GM18508 (cell line): ENCODE measurements around the gene GRID1.
A peak's percentile ranks its signal among the peaks of the same experiment; 100 is the strongest.

Experiments
- ATAC-seq: cut with Tn5 transposase; IDR thresholded peaks from one replicate; pipeline ENCODE4 v1.9.1; 2021; ENCODE audit warnings: moderate number of reproducible peaks; ENCODE audit not compliant: insufficient read depth, unreplicated experiment

GRID1 gene

DNA sequence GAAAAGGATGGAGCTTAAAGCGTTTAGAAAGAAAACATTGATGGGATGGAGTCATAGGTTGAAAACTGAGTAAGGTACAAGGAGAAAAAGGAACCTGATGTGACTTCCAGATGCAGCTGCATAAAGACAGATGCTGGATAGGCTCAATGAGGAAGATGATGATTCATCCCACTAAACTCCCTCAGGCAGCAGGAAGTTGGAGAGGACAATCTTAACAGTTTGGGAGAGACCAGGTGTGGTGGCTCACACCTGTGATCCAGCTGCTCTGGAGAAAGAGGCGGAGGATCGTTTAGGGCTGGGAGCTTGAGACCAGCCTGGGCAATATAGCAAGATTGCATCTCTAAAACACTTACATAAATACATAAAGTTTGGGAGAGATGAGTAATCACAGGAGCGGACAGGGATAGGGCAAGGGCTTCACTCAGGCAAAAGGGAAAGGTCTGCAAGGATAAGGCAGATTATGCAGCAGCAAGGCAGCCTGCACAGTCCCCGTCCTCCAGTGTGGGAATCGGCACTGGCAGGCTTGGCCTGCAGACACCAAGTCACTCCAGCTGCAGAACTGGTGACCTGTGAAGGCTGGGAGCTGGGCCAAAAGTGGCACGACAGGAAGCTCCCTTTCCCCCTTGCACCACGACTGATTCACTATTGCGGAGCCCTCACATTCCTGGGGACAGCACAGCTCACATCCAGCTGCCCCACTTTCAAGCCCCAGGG lies 438.5 kb downstream of the GRID1 start:
- ATAC-seq = no peak

DNA sequence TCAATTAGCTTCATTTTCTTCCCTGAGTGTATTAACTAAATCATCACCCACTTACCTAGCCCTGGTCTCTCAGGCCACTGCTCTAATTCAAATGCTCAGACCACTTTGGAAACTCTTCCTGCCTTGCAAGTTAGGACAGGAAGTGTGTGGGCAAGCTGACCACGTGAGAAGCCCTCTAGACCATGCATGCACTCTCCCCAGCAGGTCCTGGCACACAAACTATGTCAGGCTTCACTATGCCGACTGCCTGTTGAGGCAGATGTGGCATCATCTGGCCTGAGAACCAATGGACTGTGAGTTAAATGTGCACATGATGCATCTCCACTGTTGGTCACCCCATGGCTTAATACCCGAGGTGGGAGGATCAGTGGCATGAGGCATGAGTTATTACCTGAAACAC lies 439.6 kb downstream of the GRID1 start:
- peak; percentile 50 for ATAC-seq

DNA sequence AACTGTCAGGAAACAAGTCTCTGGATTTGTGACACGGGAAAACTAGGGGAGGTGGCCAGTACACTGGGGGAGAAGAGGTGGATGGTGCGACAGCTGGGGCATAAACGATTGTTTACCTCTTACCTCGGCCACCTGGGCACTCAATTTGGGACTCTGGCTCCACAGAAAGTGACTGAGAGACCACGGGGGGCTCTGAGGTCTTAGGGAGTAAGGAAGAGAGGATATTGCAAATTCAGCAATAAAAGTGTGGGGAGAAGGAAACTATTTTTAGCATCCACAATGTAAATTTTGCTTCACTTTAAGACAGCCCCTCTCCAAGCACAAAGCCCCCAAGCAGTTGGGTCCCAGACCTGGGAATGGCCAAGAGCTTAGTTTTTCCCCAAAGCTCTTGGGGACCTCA lies 440.5 kb downstream of the GRID1 start:
- ATAC-seq = no peak

DNA sequence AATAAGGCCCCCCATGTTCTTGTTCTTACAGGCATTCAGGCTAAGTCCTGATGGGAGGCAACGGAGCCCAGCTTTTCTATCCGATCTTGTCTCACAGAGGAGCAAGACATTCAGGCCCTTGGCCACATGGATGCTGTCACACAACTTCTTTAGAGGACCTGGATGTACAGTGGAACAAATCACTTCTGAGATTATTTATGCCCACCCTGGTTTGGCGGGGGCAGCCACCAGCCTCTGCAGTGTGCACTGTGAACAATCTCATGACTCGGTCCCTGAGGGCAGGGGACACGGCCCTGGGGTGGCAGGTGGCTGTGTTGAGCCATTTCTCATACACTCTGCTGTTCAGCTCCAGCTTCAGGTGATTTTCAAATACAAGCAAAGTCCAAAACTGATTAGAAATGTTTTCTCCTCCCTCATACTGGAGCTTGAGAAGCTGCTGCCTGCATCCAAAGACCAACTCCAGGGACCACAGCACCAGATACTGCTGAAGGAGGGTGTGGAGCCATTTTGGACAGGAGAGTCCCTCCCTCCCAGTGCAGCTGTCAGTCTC lies 441.3 kb downstream of the GRID1 start:
- ATAC-seq = no peak

DNA sequence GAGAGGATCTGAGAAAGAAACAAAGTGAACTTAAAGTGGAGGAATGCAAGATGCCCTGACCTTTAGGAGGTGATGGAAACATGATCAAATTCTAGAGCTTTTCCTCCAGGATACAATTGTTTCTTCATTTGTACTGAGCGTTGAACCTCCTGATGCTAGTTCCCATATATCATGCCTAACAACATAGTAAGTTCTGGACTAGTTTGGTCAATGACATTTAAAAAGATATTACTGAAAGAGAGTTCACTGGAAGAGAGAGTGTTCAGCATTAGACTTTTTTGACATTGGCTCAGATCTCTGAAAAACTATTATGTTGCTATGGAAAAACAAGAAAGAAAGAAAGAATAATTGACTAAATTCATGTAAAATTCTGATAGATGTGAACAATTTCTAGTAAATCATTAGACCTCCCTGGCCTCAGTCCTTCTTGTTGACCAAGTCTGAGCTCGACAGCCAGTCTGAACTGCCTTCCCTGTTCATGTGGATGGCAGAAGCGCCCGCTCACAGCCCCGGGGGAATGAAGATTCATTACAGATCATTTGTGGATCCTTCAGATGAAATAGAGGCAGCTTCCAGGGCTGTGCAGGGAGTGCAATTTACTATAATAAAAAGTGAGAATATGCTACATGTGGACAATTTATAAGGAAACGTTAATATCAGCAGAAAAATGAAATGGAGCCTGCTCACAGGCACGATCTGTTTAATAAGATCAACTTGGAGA lies 442.1 kb downstream of the GRID1 start:
- ATAC-seq = no peak

DNA sequence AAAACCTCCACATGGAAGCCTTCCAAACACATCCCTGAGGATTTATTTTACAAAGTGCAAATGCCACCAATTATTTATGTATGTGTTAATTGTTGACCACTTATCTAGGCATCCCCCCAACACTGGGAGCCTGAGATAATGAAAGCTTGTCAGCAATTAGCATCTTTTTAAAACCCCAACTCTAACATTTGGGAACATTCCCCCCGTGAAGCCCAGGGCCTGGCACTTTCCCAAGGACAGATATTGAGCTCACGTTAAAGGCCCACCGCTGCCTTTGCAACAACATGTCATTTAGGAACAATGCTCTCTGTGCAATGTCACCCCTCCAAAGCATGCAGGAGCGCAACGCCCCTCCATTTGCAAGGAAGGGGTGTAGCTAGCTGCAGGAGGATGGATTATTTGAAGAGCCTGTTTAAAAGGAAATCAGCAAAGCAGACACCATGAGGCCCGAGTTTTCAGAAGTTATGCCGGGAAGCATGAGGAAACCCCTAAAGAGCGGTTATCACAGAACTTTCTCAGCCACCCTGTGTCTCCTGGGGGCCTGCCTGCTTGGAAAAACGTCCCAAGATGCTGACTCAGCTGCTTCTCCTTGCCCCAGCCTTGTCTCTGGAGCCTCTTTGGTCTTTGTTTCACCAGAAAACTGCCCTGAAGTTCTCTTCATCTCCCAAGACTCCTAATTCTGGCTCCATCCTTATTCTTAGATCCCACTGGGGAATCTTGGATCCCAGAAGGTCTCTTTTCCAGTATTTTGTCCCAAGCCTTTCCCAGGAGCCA lies 444.1 kb downstream of the GRID1 start:
- no peak for ATAC-seq

DNA sequence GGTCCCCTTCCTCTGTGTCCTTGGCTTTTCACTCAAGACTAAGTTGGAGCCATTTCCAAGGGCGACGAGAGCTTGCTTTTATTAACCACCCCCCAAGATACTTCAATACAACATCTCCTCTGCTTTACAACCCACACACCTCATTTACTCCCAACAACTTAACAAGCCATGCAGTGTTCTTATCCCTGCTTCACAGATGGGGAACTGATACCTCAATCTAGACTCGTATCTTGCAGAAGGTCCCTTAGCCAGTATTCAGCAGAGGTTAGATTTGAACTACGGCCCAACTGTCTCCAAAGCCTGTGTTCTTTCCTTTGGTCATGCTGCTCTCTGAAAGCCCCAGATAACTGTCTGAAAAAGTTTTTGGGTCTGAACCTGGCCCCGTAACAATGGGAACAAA lies 444.8 kb downstream of the GRID1 start:
- no peak for ATAC-seq

DNA sequence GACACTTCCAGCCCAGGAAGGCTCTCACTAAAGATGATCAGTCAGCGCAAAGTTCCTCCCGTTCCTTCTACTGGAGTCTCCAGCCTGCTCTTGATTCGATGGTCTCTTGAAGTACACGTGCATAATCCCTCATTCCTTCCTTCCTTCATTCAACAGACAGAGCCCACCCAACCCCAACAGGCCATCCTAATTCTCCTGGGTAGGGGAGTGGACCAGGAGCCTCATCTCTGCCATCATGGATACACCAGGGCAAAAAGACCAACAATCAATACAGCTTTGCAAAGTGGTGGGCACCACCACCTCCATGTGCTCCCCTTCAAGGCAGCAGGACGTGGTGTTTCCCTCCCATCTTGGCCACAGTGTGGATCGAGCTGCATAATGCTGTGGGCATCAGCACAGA lies 446.3 kb downstream of the GRID1 start:
- ATAC-seq = no peak

DNA sequence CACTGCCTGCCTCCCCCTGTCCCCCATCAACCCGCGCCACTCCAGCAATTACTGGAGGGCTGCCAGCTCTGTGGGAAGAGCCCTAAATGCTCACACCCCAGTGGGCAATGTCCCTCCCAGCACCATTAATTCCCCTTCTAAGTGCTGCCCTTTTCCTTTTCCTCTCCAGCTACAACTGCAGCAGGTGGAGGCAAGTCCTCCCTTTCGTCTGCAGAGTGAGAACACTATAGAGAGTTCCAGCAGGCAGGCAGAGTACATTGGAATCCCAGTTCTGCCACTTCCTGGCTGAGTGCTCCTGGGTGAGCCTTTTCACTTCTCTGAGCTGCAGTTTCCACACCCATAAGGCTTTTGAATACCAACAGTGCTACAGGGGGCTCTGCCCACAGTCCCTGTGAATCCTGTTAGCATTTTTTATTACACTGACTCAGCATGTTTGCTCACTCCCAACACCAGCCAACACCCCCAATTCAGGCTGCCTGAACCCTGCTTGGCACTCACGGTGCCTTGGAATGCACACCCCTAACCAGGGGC lies 447.0 kb downstream of the GRID1 start:
- ATAC-seq = no peak

DNA sequence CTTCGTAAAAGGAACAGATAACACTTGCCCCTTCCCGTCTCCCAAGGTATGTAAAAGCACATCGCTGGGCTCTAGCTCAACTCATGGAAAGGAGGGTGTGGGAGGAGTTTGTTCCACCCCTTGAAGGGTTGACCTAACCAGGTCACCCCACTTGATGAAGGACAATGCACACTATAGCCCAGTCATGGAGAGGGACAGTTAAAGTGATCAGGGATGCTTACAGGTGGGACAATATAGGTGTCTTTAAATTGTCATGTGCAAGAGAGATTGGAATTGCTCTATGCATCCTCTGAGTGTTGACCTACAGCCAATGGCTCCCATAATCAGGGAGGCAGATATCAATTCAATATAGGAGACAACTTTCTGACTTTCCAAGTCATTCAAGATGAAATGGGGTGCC lies 448.2 kb downstream of the GRID1 start:
- ATAC-seq = no peak

DNA sequence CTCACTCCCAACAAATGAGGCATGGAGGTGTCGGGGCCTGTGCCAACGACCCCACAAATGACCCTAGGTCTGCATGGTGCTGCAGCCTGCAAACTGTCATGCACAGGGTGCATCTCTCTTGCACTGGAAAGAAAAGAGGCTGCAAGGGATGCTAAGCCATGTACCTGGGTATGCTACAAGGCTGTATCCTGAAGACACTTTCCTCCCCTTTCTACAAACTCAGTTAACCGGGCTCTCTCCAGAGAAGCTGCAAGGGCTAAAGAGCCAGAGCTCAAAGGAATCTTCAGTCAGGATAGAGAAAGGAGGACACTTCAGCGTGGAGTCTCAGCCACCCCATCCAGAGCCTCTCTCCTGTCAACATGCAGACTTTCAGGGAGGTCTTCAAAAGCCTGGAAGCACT lies 449.0 kb downstream of the GRID1 start:
- ATAC-seq = no peak

DNA sequence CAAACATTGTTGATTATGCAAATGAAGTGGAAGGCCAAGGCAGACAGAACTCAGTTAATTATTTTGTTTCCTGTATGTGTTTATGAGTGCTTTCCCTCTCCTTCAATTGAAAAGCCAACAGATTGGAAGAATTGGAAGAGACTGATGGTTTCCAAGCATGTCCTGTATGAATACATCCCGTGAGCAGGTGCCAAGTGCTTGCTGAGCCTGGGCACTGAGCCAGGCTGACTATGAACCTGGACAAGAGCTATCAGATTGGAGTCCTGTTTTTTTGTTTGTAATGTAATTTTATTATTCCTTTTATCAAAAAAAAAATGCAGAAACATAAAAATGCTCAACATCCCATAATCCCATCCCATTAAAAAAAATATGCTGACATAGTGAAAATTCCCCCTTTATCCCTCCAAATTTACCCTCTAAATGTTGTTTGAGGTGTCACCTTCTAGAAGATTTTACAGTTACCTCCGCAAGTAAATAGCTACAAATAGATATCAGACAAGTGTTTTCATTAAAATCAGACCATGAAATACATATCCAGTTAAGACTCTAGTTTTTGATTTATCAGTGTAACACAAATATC lies 449.5 kb downstream of the GRID1 start:
- ATAC-seq = no peak

DNA sequence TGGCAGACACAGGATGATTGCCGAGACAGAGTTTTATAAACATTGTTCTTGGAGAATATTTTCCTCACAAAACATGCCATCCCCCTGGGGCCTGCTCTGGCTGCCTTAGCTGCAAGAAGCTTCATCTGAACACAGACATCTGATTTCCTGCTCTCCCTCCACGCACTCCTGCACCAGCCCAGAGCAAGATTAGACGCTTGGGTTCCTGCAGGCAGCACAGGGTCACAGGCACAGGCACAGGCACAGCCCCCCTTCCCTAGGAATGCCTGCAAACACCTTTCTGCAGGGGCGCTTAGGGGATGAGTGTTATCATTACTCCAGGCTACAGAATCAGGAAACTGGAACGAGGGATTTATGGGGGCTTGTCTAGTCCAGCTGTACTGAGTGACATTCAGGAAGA lies 450.3 kb downstream of the GRID1 start:
- no peak for ATAC-seq

DNA sequence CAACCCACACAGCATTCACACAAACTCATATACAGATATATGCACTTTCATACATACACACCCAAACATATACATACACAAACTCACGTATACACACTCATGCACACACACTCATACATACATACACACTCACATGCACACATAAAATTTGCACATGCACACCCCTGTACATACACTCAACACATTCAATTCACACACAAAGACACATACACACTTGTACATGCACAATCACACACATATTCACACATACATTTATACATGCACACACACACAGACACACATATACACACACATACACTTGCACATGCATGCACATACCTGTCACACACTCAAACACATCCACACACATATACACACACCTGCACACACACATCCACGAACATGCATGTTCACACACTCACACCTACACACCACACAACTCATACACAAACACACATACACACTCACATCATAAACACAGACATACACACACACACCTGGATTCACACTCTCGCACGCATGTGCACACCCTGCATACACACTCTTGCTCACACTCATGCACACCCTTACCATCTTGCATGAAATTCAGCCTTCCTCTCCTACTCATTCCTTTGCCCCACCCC lies 451.2 kb downstream of the GRID1 start:
- ATAC-seq = no peak

DNA sequence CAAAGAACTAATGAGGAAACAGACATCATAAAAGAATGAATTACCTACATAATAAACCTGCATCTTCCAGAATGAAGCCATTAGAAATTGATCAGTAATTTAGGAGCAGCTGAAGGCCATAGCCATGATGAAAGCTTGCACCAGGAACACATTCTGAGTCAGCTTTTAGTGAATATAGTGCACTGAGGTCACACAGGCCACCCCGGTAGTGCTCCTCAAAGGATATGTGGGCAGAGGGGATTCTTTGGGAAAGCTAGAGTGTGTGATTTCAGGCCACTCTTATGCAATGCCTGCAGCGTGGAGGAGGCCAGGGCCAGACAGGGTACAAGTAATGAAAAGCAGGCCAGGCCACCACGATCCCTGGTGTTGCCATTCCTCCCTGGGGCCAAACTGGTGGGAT lies 451.9 kb downstream of the GRID1 start:
- no peak for ATAC-seq

DNA sequence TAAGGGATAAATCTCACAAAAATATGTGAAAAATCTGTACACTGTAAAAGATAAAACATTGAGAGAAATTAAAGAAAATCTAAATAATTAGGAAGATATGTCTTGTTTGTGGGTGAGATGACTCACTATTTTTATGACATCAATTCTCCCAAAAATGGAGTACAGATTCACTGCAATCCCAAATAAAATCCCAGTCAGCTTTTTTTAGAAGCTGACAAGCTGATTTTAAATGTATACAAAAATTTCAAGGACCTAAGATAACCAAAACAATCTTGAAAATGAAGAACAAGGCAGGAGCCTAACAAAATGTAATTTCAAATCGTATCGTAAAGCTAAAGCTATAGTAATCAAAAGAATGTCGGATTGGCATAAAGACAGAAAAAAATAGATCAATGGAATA lies 458.1 kb downstream of the GRID1 start:
- ATAC-seq = no peak

DNA sequence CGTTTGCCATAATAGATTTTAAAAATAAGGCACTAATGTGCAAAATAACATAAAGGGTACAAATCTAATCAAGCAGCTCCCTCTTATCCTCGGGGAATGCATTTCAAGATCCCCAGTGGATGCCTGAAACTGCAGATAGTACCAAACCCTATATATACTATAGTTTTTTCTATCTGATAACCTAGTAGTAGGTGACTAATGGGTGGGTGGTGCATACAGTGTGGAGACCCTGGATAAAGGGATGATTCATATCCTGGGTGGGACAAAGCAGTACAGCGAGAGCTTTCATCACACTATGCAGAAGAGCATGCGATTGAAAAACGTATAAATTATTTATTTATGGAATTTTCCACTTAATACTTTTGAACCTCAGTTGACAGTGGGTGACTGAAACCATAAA lies 464.5 kb downstream of the GRID1 start:
- ATAC-seq = no peak

DNA sequence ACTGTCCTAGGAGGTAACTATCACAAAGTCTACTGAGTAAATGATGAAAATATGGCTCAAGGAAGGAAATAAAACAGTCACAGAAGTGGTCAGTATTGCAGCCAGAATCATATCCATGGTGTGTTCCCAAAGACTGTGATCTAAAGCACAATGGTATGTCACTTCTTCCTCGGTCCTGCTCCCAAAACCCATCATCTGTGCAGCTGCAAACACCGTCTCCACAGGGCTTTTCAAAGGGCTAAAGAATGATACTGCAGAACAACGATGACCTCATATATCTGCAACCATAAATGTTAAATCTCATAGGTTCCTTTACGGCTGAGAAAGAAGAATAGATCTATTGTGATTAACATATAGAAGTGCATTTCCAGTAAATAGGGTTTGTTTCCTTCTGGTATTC lies 465.0 kb downstream of the GRID1 start:
- ATAC-seq = no peak

DNA sequence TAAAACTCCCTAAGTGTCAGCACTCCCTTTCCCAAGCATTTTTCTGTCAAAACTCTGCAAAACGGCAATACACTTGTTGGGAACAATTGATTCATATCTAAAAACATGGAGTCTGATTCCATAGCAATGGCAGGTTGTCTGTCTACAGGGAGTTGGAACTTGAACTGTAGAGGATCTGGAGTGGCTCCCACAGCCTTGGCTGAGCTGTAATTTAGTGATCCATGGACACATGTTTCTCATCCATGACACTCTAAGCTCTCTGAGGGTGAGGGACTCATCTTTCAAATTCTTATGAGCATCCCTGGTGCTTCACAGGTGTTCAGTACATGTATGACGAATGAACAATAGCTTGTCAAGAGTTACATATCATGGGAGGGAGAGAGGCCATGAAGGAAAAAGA lies 466.1 kb downstream of the GRID1 start:
- no peak for ATAC-seq

DNA sequence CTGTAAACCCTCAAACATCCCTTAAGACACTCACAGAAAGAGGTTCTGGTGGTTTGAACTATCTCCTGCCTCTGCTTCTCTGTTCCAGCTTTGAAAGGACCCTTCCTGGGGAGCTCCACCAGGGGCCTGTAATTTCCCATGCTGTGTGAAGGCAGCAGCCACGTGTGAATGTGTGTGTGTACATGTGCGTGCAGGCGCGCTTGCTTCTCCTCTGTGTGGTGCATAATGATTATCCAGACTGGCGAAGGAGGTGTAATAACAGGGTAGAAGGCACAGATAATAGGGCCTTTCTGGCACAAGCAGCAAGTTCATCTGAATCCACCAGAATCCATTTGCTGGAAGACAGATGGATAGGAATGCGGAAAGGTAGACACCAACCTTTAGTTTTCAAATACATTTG lies 466.5 kb downstream of the GRID1 start:
- no peak for ATAC-seq
